Esophagus squamous epithelium (tissue), 4 donors: Measurements from ENCODE around the gene HOXD8.

ENCODE experiments used
- CTCF ChIP-seq, 6 experiments: fragments of 450-650 bp in 4 of 6; fragments of 200-600 bp in 2 of 6; sonication (generic) in 2 of 6; IDR thresholded peaks; one replicate each; pipeline ENCODE4 v1.5.1; 2016 to 2019; ENCODE audit warnings: antibody characterized with exemption in 6 of 6, mild to moderate bottlenecking in 4 of 6, moderate library complexity in 4 of 6
- POLR2A ChIP-seq, 4 donors: fragments of 450-650 bp; IDR thresholded peaks; one replicate each; pipeline ENCODE4 v1.6.1; 2017; ENCODE audit warnings: antibody characterized with exemption in 4 of 4, mild to moderate bottlenecking in 4 of 4, moderate library complexity in 3 of 4

- TF ChIP-seq POLR2A (IDR thresholded peaks at IDR 0.05) (no peak), CTCF (IDR thresholded peaks at IDR 0.05) (no peak)
These were observed 12.8 kb downstream of the HOXD8 start for GRCh38 chr2:176142281-176142680.
